Suprapubic skin (tissue), 4 donors: ENCODE measurements around the gene SCUBE1. TPM values are rescaled to one million over a fixed set of nuclear protein-coding genes. Genes with fewer than 3 reads are reported as not detected.

Experiments
- DNase-seq, 2 donors: peaks; one replicate each; pipeline ENCODE4 v3.0.0-alpha.2; 2019; ENCODE audit warnings: low spot score in 2 of 2
- H3K27ac ChIP-seq: fragments of 200-600 bp; sonication (generic); one replicate; pipeline ENCODE4 v1.5.1; 2019
- H3K27me3 ChIP-seq: fragments of 200-600 bp; sonication (generic); one replicate; pipeline ENCODE4 v1.5.1; 2019
- H3K36me3 ChIP-seq: fragments of 200-600 bp; sonication (generic); one replicate; pipeline ENCODE4 v1.5.1; 2019
- H3K4me1 ChIP-seq: fragments of 200-600 bp; sonication (generic); one replicate; pipeline ENCODE4 v1.5.1; 2019
- H3K4me3 ChIP-seq: fragments of 200-600 bp; sonication (generic); one replicate; pipeline ENCODE4 v1.5.1; 2019; ENCODE audit warnings: mild to moderate bottlenecking
- H3K9me3 ChIP-seq: fragments of 200-600 bp; sonication (generic); one replicate; pipeline ENCODE4 v1.5.1; 2019
- EP300 ChIP-seq: sonication (generic); formaldehyde crosslinking; IDR thresholded peaks from one replicate; pipeline ENCODE4 v1.6.1; 2017; ENCODE audit warnings: antibody characterized with exemption
- POLR2A ChIP-seq, 2 donors: fragments of 450-650 bp; IDR thresholded peaks; one replicate each; pipeline ENCODE4 v1.6.1; 2017; ENCODE audit warnings: antibody characterized with exemption in 2 of 2, mild to moderate bottlenecking in 2 of 2, moderate library complexity in 2 of 2
- POLR2AphosphoS5 ChIP-seq, 3 donors: sonication (generic); formaldehyde crosslinking; IDR thresholded peaks; one replicate each; pipeline ENCODE4 v1.6.1; 2017; ENCODE audit warnings: antibody characterized with exemption in 3 of 3
- WGBS: methylation state at CpG from one replicate; pipeline ENCODE4 v1.1.5; 2018; 5-methylcytosine and 5-hydroxymethylcytosine counted together
- total RNA-seq, 4 donors: library from RNA; depleted of rRNA; stranded (reverse); fragments of >200 nt; gene quantifications; one replicate each; pipeline ENCODE4 v1.1.0, GENCODE V29; 2016
- TF ChIP-seq, protein P1 (sequence below), 2 donors: fragments of 200-600 bp in 1 of 2; fragments of 450-650 bp in 1 of 2; sonication (generic) in 1 of 2; IDR thresholded peaks; one replicate each; pipeline ENCODE4 v1.5.1; 2016 to 2019; ENCODE audit warnings: antibody characterized with exemption in 2 of 2, mild to moderate bottlenecking in 1 of 2, moderate library complexity in 1 of 2

The SCUBE1 gene
- total RNA-seq, 4 donors from 2014 or later = 0.47 to 1.1 (median 0.78) TPM

DNA sequence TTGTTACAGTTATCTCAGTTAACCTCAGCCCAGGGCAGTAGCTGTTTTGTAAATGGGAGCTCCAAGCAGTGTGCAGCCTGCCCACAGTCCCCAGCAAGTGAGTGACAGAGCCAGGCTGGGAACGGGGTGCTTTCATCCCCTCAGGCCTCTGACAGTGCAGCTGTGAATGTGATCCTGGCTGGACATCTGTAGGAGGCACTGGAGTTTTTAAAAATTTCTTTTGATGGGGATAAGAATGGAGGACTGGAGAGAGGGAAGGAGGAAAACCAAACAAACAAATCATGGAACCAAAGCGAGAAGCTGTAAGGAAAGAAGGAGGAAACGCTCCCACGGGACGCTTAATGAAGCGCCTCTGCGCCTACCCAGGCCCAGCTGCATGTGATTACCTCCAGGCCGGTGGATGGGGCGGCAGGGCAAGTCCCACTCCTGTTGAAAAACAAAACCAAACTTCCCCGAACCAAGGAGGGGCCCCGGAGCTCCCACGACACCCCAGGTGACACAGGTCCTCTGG lies 40.6 kb downstream of the SCUBE1 start:
- no peak overlapping the region for H3K27ac ChIP-seq
- TF ChIP-seq, protein P1, sequence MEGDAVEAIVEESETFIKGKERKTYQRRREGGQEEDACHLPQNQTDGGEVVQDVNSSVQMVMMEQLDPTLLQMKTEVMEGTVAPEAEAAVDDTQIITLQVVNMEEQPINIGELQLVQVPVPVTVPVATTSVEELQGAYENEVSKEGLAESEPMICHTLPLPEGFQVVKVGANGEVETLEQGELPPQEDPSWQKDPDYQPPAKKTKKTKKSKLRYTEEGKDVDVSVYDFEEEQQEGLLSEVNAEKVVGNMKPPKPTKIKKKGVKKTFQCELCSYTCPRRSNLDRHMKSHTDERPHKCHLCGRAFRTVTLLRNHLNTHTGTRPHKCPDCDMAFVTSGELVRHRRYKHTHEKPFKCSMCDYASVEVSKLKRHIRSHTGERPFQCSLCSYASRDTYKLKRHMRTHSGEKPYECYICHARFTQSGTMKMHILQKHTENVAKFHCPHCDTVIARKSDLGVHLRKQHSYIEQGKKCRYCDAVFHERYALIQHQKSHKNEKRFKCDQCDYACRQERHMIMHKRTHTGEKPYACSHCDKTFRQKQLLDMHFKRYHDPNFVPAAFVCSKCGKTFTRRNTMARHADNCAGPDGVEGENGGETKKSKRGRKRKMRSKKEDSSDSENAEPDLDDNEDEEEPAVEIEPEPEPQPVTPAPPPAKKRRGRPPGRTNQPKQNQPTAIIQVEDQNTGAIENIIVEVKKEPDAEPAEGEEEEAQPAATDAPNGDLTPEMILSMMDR (IDR thresholded peaks at IDR 0.05) = no peak
- TF ChIP-seq POLR2A (IDR thresholded peaks at IDR 0.05) = no peak
- no peak for TF ChIP-seq EP300
- TF ChIP-seq POLR2AphosphoS5 (IDR thresholded peaks at IDR 0.05) = no peak
- H3K4me1 ChIP-seq = peaks cover 4% of the 10 kb centered on the region
- H3K27me3 ChIP-seq = peaks cover 16% of the 10 kb centered on the region
- no peaks in the 10 kb centered on the region for H3K9me3 ChIP-seq
- H3K36me3 ChIP-seq = no peaks in the 10 kb centered on the region
- H3K4me3 ChIP-seq = no peak overlapping the region
- DNase-seq = no peak
- WGBS = 67% methylated on average over 12 of the region's 12 CpGs

DNA sequence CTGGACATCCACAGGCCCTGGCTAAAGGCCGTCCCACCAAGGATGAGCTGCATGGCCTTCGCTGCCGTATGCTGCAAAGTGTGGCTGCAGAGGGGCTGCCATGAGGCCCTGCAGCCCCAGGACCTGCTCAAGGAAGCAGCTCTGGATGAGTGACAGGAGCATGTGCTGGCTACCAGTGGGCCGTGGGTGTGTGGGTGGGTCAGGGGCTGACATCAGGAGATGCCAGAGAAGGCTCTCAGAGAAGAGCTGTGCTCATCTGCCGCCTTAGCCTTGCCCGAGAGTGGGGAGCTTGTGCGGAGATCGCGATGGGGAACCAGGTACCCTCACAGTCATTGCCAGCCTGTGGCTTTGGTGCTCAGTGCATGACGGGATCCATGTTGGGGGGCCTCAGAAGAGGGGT lies 41.3 kb downstream of the SCUBE1 start:
- Histone ChIP-seq H3K4me1 (peaks cover 11% of the 10 kb centered on the region), H3K27ac (no peak overlapping the region)
- DNase-seq = no peak

DNA sequence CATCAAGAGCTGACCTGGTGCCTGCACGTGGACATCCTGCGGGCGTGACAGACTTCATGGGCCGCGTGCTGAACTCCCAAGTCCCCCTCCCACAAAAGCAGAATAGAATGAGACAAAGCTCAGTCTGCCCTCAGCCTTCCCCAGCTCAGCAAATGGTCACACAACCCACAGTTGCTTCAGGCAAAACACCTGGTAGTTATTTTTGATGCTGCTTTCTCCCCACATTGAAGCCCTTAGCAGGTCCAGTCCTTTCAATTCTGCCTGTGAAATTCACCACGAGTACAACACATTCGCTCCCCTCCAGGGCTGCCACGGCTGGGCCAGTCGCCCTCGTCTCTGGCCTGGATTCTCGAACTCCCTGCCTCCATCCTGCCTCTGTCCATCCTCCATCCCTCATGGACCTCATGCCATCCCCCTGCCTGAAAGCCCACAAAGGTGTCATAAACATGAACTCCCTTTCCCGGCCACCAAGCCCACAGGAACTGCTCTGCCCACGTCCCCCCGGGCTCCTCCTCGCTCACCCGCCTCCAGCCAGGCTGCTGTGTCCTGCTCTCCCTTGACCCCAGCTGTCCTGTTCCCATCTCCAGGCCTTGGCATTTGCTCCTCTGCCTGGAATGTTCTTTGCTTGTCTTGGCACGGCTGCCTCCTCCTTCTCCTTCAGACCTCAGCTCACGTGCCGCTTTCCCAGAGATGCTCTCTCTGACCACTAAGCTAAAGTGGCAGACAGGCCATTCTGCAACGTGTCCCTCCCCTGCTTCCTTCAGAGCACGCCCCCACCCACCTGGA lies 42.1 kb downstream of the SCUBE1 start:
- no peak overlapping the region for H3K4me3 ChIP-seq
- H3K27ac ChIP-seq = no peak overlapping the region
- H3K36me3 ChIP-seq = no peaks in the 10 kb centered on the region
- H3K4me1 ChIP-seq = peaks cover 19% of the 10 kb centered on the region
- H3K27me3 ChIP-seq = peaks cover 16% of the 10 kb centered on the region
- no peak for DNase-seq
- 83% methylated on average over 21 of the region's 21 CpGs for WGBS
- no peaks in the 10 kb centered on the region for H3K9me3 ChIP-seq
- TF ChIP-seq EP300 (no peak), POLR2A (IDR thresholded peaks at IDR 0.05) (no peak), POLR2AphosphoS5 (IDR thresholded peaks at IDR 0.05) (no peak)
- TF ChIP-seq, protein P1 (IDR thresholded peaks at IDR 0.05) = no peak

More for the DNA sequence above, 41.3 kb downstream of the SCUBE1 start:
- Histone ChIP-seq H3K9me3 (no peaks in the 10 kb centered on the region), H3K4me3 (no peak overlapping the region), H3K36me3 (no peaks in the 10 kb centered on the region), H3K27me3 (peaks cover 16% of the 10 kb centered on the region)
- TF ChIP-seq EP300 (no peak), POLR2AphosphoS5 (IDR thresholded peaks at IDR 0.05) (no peak), POLR2A (IDR thresholded peaks at IDR 0.05) (no peak)
- TF ChIP-seq, protein P1 (IDR thresholded peaks at IDR 0.05) = no peak
- WGBS = 85% methylated on average over 10 of the region's 10 CpGs

DNA sequence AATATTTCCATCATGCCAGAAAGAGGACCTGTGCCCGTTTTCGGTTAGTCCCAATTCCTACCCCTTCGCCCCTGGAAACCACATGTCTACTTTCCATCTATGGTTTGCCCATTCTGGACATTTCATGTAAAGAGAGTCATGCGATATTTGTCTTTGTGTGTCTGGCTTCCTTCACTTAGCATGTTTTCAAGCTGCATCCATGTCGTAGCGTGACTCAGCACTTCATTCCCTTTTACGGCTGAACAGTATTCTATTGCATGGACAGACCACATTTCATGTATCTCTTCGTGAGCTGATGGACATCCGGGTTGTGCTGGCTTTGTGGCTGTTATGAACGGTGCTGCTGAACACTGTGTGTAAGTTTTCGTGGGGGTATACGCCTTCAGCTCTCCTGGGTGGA lies 43.4 kb downstream of the SCUBE1 start:
- Histone ChIP-seq H3K4me1 (peaks cover 31% of the 10 kb centered on the region), H3K27ac (no peak overlapping the region), H3K4me3 (no peak overlapping the region), H3K9me3 (no peaks in the 10 kb centered on the region), H3K27me3 (peaks cover 16% of the 10 kb centered on the region), H3K36me3 (no peaks in the 10 kb centered on the region)
- 91% methylated on average over 12 of the region's 12 CpGs for WGBS
- DNase-seq = no peak
- TF ChIP-seq EP300 (no peak), POLR2AphosphoS5 (IDR thresholded peaks at IDR 0.05) (no peak), POLR2A (IDR thresholded peaks at IDR 0.05) (no peak)
- TF ChIP-seq, protein P1 (IDR thresholded peaks at IDR 0.05) = no peak

DNA sequence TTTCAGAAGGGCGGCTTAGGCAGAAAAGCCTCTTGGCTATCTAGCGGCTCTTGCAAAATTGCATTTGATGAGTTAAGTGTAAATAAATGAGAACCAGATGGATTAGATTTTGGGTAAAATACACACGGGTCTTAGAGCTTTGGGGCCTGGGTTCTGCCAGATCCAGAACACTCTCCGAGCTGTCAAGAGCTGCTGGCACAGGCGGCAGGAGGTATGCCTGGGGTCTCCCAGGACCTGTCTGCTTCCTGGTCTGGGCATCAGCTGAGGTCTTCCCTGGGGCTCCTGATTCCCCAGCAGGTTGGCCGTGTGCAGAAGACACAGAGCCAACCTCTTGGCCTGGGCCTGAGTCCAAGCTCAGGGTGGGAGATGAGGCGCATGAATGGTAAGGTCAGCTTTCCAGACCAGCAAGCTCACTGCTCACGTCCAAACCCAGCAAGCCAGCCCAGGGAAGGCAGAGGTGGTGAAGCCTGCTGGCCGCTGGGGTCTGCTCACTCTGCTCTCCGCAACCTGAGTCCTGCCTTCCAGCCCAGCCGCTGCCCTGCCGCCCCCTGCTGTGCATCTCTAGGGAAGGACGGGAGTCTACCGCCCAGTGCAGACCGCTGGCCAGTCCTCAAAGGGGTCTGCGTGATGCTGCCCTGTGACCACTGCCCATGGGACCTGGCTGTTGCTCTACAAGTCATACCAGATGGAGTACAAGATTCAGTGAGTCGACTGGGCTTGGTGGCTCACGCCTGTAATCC lies 44.9 kb downstream of the SCUBE1 start:
- Histone ChIP-seq H3K36me3 (no peaks in the 10 kb centered on the region), H3K27me3 (peaks cover 16% of the 10 kb centered on the region), H3K4me1 (peaks cover 39% of the 10 kb centered on the region), H3K9me3 (no peaks in the 10 kb centered on the region), H3K4me3 (no peak overlapping the region), H3K27ac (peak overlapping the region; percentile 60)
- WGBS = 70% methylated on average over 7 of the region's 18 CpGs
- no peak for DNase-seq
- no peak for TF ChIP-seq POLR2A (IDR thresholded peaks at IDR 0.05)
- TF ChIP-seq, protein P1 (IDR thresholded peaks at IDR 0.05) = no peak
- TF ChIP-seq POLR2AphosphoS5 (IDR thresholded peaks at IDR 0.05) = no peak
